Endothelial cell (in vitro differentiated cells): Measurements from ENCODE around the gene CPEB3. TPM values are rescaled to one million over a fixed set of nuclear protein-coding genes. Genes with fewer than 3 reads are reported as not detected.
"Not testable (repeated sequence)": the region's sequence is repeated elsewhere in the genome, so short reads cannot be mapped to it uniquely, and the experiment has no call there.

Experiments
- DNase-seq: peaks from one replicate; pipeline ENCODE4 v3.0.0; 2021; ENCODE audit warnings: low spot score
- H3K27ac Mint-ChIP-seq: one replicate; pipeline ENCODE4 v1.8.0; 2021; ENCODE audit warnings: mixed read lengths, inconsistent platforms; ENCODE audit not compliant: unreplicated experiment
- H3K27me3 Mint-ChIP-seq: one replicate; pipeline ENCODE4 v1.8.0; 2021; ENCODE audit warnings: mild to moderate bottlenecking, moderate library complexity, mixed read lengths, inconsistent platforms; ENCODE audit not compliant: unreplicated experiment
- H3K36me3 Mint-ChIP-seq: one replicate; pipeline ENCODE4 v1.8.0; 2021; ENCODE audit warnings: mild to moderate bottlenecking, low read depth, mixed read lengths, inconsistent platforms; ENCODE audit not compliant: unreplicated experiment
- H3K4me1 Mint-ChIP-seq: one replicate; pipeline ENCODE4 v1.8.0; 2021; ENCODE audit warnings: mild to moderate bottlenecking, mixed read lengths, inconsistent platforms; ENCODE audit not compliant: unreplicated experiment
- H3K4me3 Mint-ChIP-seq: one replicate; pipeline ENCODE4 v1.8.0; 2021; ENCODE audit warnings: mild to moderate bottlenecking, mixed read lengths, inconsistent platforms; ENCODE audit not compliant: unreplicated experiment
- H3K9me3 Mint-ChIP-seq: one replicate; pipeline ENCODE4 v1.8.0; 2021; ENCODE audit warnings: mixed read lengths, inconsistent platforms; ENCODE audit not compliant: unreplicated experiment
- total RNA-seq: library from RNA; stranded (reverse); fragmentation: NEBNext Ultra II Directional; extraction: Animal tissue kit (Norgen Biotek cat#: 25700); gene quantifications from one replicate; pipeline ENCODE4 v1.2.1, GENCODE V29; 2021; ENCODE audit not compliant: unreplicated experiment
- TF ChIP-seq, protein P1 (sequence below): fragments of 200-600 bp; sonication (generic); IDR thresholded peaks from one replicate; pipeline ENCODE4 v1.5.0; 2021; ENCODE audit warnings: antibody characterized with exemption; ENCODE audit not compliant: unreplicated experiment

Gene CPEB3
- total RNA-seq, 1 donor from 2014 or later = 2.4 TPM

DNA sequence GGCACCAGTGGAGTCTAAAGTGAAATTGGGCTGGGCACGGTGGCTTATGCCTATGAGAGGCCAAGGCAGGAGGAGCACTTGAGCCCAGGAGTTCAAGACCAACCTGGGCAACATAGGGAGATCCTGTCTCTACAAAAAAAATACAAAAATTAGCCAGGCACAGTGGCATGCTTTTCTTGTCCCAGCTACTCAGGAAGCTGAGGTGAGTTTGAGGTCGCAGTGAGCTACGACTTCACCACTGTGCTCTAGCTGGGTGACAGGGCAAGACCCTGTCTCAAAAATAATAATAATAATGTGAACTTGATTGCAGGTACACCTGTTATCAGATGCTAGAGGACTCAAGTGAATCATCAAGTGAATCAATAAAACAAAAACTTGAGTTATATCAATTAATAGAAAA, 259.3 kb downstream of the CPEB3 start:
- Mint-ChIP-seq H3K27me3 (no peaks in the 10 kb centered on the region), H3K9me3 (no peaks in the 10 kb centered on the region), H3K4me3 (no peak overlapping the region), H3K36me3 (peaks cover 18% of the 10 kb centered on the region), H3K4me1 (no peaks in the 10 kb centered on the region), H3K27ac (no peak overlapping the region)
- no peak for DNase-seq
- TF ChIP-seq, protein P1, sequence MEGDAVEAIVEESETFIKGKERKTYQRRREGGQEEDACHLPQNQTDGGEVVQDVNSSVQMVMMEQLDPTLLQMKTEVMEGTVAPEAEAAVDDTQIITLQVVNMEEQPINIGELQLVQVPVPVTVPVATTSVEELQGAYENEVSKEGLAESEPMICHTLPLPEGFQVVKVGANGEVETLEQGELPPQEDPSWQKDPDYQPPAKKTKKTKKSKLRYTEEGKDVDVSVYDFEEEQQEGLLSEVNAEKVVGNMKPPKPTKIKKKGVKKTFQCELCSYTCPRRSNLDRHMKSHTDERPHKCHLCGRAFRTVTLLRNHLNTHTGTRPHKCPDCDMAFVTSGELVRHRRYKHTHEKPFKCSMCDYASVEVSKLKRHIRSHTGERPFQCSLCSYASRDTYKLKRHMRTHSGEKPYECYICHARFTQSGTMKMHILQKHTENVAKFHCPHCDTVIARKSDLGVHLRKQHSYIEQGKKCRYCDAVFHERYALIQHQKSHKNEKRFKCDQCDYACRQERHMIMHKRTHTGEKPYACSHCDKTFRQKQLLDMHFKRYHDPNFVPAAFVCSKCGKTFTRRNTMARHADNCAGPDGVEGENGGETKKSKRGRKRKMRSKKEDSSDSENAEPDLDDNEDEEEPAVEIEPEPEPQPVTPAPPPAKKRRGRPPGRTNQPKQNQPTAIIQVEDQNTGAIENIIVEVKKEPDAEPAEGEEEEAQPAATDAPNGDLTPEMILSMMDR = no peak

DNA sequence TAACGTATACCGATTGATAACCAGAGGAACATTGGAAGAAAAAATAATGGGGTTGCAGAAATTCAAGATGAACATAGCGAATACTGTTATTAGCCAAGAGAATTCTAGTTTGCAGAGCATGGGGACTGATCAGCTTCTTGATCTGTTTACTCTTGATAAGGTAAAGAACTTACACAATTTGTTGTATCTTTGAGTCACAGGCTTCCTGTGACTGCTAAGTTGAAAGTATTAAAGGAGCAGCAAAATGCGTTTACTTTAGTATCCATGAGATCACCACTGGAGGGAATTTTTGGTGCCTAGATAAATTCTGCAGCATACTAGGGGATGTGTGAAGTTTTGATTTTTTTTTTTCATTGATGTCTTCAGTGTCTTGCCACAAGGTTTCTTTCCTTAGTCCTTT, 263.7 kb downstream of the CPEB3 start:
- Mint-ChIP-seq H3K27me3 (no peaks in the 10 kb centered on the region), H3K4me1 (no peaks in the 10 kb centered on the region), H3K4me3 (no peak overlapping the region), H3K9me3 (no peaks in the 10 kb centered on the region), H3K27ac (no peak overlapping the region), H3K36me3 (peaks cover 16% of the 10 kb centered on the region)
- DNase-seq = no peak
- TF ChIP-seq, protein P1 = no peak

DNA sequence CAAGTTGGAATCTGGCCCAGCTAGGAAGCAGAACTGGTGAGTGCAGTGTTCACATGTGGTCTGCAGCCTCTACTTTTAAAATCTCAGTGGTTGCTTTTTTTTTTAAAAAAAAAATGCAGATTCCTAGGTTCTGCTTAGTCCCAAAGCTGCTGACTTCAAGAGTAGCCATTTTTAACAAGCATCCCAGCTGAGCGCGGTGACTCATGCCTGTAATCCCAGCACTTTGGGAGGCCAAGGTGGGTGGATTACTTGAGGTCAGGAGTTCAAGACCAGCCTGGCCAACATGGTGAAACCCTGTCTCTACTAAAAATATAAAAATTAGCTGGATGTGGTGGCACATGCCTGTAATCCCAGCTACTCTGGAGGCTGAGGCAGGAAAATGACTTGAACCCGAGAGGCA, 265.5 kb downstream of the CPEB3 start:
- not testable (repeated sequence) for H3K27ac Mint-ChIP-seq, H3K4me1 Mint-ChIP-seq, H3K9me3 Mint-ChIP-seq, DNase-seq, H3K27me3 Mint-ChIP-seq, H3K4me3 Mint-ChIP-seq
- peaks cover 16% of the 10 kb centered on the region for H3K36me3 Mint-ChIP-seq

DNA sequence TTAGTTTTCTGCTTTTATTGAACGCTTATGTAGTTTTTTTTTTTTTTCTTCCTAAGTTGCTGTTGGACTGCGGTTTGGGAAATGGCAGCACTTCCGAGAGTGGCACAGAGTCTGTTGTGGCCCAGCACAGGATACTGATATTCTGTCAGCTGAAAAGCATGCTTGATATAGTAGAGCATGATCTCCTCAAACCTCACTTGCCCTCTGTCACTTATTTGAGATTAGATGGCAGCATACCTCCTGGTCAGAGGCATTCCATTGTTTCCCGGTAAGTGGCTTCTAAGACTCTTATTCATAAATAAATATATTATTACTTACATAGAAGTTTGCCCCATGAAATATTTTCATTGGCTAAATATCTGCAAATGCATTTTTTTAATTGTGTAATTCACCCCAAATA, 266.2 kb downstream of the CPEB3 start:
- H3K36me3 Mint-ChIP-seq = peaks cover 17% of the 10 kb centered on the region
- no peaks in the 10 kb centered on the region for H3K27me3 Mint-ChIP-seq
- no peaks in the 10 kb centered on the region for H3K4me1 Mint-ChIP-seq
- DNase-seq = no peak
- H3K4me3 Mint-ChIP-seq = no peak overlapping the region
- no peaks in the 10 kb centered on the region for H3K9me3 Mint-ChIP-seq
- TF ChIP-seq, protein P1 = no peak
- no peak overlapping the region for H3K27ac Mint-ChIP-seq

DNA sequence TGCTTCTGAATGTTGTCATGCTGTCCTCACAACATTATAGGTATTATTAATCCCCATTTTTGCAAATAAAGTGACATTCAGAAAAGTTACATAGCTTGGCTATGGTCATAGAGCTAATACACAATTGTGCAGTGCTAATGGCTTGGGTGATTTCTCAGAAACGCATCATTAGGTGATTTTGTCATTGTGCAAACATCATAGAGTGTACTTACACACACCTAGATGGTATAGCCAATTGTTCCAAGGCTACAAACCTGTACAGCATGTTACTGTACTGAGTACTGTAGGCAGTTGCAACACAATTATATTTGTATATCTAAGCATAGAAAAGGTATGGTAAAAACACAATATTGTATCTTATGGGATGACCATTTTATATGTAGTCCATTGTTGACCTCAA, 276.3 kb downstream of the CPEB3 start:
- Mint-ChIP-seq H3K36me3 (peaks cover 28% of the 10 kb centered on the region), H3K4me3 (no peak overlapping the region)

More for the DNA sequence above, 276.3 kb downstream of the CPEB3 start:
- DNase-seq = no peak
- Mint-ChIP-seq H3K4me1 (no peaks in the 10 kb centered on the region), H3K27ac (no peak overlapping the region), H3K27me3 (no peaks in the 10 kb centered on the region), H3K9me3 (no peaks in the 10 kb centered on the region)
- TF ChIP-seq, protein P1 = no peak
